ENCODE measurements around the gene TMEM40. TPM values are rescaled to one million over a fixed set of nuclear protein-coding genes. Genes with fewer than 3 reads are reported as not detected.
A peak's percentile ranks its signal among the peaks of the same experiment; 100 is the strongest.
"Not testable (repeated sequence)": the region's sequence is repeated elsewhere in the genome, so short reads cannot be mapped to it uniquely, and the experiment has no call there.

Gene TMEM40, protein sequence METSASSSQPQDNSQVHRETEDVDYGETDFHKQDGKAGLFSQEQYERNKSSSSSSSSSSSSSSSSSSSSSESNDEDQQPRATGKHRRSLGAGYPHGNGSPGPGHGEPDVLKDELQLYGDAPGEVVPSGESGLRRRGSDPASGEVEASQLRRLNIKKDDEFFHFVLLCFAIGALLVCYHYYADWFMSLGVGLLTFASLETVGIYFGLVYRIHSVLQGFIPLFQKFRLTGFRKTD
- total RNA-seq, result 1 to 10 TPM; 4.8 to 6.5 TPM
- long read RNA-seq, partial matches to known transcripts, result 0 of 1 reads
- long read RNA-seq, other reads (novel, unspliced or antisense), result 0 of 1 reads

DNA sequence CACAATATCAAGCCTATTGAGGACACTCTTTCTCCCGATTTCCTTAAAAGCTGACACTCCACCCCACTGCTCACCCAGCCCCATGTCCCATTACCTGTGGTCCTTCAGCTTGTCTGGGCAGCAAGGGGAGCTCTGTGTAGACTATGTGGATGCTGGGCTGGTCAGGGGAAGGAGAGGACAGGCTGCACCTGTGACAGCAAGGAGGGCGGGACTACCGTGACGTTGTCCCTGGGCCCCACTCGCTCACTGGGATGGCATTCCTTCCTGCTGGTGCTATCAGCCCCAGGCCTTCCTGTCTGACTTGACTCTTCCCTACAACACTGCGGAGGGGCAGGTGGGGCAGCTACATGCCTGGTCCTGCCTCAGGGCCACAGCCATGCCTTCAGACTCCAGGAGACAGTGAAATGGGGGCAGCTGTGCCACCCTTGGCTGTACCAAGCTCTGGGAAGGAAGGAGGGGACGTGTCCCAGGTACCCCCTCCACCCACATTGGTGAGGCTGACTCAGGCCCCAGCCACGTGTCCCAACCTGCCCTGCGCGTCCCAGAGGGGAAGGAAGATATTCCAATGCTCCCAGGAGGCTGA lies at the start of gene TMEM40:
Gene TMEM40 (minus strand): TSS at position 163 of the 583 bp plus-strand sequence. CDS start 9,427 bp downstream, outside the sequence.
- peak; percentile 23 to 31 for ATAC-seq
- DNase-seq, result no peak
- intact Hi-C loops (cut with DNase I), result no loop called here

DNA sequence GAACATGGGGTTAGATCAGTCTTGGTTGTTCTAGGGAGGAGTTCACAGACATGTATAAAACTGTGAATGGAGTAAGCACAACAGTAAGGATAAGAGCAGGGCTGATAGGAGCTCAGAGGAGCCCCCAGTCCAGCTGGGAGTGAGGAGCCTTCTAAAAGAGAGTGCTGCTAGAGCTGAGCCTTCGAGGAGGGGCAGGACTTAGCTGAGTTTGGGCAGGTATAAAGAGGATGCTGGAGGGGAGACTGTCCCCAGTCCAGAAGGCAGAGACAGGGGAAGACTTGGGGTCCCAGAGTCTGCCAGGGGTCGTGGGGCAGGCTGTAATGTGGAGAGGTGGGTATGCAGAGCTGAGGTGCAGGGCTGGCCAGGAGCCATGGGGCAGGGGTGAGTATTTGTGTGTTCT lies 49.5 kb upstream of the TMEM40 start:
- DNase-seq, result no peak
- intact Hi-C loops (cut with DNase I), result no loop called here
- no peak for ATAC-seq

DNA sequence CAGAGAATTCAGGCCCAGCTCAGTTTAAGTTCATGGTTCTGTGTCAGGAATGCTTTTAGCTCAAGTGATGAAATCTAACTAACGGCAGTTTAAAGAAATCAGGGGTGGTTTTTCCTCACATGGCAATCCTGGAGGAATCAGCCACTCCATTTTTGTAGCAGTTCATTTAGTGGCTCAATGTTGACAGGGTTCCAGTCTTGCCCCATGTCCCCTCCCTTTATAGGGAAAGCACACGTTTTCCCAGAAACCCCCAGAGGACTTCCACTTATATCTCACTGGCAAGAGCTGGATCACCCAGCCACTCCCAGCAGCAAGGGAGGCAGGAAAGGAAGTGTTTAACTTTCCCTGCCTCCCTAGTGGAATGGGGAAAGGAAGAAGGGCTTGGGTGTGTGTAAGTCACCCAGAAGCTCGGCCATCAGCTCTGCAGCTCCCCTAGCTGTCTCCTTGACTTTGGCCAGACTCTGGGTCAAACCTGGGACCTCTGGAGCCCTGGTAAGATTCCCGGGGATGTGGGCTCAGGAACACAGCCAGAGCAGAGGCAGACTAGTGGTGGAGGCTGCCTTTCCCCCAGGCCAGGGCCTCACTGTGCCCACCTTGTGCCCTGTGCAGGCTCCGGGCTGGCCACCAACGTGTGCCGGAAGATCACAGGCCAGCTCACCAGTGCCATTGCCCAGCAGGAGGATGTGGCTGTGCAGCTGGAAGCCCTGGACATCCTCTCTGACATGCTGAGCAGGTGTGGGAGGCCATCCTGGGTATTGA lies 48.7 kb upstream of the TMEM40 start:
- ATAC-seq (no peak), DNase-seq (no peak)

DNA sequence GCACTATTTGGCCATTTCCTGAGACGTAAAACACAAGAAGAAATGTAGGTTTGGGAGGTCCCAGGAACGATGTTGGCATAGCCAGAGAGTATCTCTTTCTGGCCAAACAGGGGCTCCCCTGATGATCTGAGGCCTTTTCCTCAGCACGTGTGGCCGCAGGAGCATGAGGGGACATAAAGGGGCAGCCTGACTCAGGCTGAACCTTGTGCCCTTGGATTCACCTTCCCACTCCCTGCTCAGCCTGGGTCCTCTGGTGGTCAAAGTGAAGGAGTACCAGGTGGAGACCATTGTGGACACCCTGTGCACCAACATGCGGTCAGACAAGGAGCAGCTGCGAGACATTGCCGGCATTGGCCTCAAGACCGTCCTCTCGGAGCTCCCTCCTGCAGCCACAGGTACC lies 48.0 kb upstream of the TMEM40 start:
- ATAC-seq (no peak), DNase-seq (no peak)
- intact Hi-C loops (cut with DNase I), result no loop called here

More for the DNA sequence above, 48.7 kb upstream of the TMEM40 start:
- intact Hi-C loops (cut with DNase I), result no loop called here

DNA sequence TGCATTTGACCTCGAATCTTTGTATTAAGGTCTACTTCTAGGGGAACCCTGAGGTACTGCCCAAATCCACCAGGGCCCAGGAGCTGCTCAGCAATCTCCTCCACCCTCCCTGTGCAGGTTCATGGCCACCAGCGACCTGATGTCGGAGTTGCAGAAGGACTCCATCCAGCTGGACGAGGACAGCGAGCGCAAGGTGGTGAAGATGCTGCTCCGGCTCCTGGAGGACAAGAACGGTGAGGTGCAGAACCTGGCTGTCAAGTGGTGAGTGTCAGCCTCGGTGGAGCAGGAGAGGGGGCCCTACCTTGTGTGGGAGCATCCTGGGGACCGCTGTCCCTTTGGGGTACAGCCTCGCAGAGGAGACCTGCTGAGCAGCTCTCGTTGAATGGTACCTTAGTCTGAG lies 44.3 kb upstream of the TMEM40 start:
- intact Hi-C loops (cut with DNase I), result no loop called here
- no peak for ATAC-seq

GRCh38 chr3:12799525-12800440 lies 40.7 kb upstream of the TMEM40 start:
- no peak for ATAC-seq
- no peak for DNase-seq
- intact Hi-C loops (cut with DNase I), result no loop called here

More for the DNA sequence above, 44.3 kb upstream of the TMEM40 start:
- DNase-seq, result no peak

DNA sequence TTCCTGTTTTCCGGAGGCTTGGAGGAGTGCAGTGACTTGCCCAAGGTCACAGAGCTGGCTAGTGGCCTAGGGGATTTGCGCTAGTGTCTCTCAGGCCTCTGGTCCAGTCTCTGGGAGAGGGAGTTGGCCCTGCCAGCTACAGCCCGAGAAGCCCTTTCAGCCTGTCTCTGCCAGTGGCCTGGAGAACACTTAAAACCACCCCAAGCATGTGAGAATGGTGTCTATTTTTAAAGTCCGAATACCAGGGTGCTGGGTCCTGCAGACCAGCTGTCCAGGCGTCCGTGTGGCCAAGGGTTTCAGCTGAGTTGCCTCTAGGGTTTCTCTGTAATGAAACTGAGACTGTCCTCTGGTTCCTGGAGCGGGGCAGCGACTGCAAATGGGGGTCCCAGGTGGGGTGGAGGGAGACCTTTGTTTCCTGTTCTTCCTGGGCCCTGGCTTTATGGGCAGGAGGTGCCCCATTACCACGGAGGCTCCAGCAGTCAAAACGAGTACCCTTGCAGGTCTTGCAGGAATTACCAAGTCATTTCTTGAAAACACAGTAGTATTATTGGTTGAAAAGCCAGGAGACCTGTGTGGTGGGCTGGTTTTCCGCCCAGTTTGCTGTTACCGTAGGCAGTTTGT lies 39.6 kb upstream of the TMEM40 start:
- DNase-seq (peak; percentile 55), ATAC-seq (peak; percentile 52 to 66)
- intact Hi-C loops (cut with DNase I), result no loop called here

- intact Hi-C loops (cut with DNase I), result no loop called here
- DNase-seq (no peak), ATAC-seq (no peak)
Measured at GRCh38 chr3:12797892-12798558, 39.0 kb upstream of the TMEM40 start.

GRCh38 chr3:12797124-12797891 lies 38.2 kb upstream of the TMEM40 start:
- intact Hi-C loops (cut with DNase I), result no loop called here
- DNase-seq, result no peak
- ATAC-seq, result peak; percentile 10 to 13

GRCh38 chr3:12796171-12797123 lies 37.4 kb upstream of the TMEM40 start, which contains the start of gene CAND2:
Gene CAND2 (plus strand): TSS chr3:12796680. CDS start chr3:12796721, 41 bp downstream.
- peak; percentile 83 for DNase-seq
- intact Hi-C loops (cut with DNase I), result no loop called here
- peak; percentile 93 to 94 for ATAC-seq

- ATAC-seq, result no peak
Measured at GRCh38 chr3:12793701-12794100, 34.6 kb upstream of the TMEM40 start.

DNA sequence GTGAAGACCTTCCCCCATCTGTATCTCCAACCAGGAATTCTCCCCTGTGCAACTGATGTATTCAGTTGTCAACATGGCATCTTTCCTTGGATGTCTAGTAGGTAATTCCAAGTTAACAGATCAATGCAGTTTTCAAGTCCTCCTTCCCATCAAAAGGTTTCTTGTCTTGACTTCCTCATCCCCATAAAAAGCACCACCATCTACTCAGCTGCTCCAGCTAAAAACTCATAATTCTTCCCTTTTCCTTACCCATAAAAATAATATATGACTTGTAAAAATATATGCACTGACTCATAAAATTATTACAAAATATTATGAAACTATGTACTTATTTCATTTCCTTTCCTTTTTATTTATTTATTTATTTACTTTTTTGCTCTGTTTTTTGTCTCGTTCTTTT lies 32.4 kb upstream of the TMEM40 start:
- intact Hi-C loops (cut with DNase I), result no loop called here
- DNase-seq (no peak), ATAC-seq (no peak)

More at GRCh38 chr3:12793701-12794100, 34.6 kb upstream of the TMEM40 start:
- DNase-seq, result no peak
- intact Hi-C loops (cut with DNase I), result no loop called here

DNA sequence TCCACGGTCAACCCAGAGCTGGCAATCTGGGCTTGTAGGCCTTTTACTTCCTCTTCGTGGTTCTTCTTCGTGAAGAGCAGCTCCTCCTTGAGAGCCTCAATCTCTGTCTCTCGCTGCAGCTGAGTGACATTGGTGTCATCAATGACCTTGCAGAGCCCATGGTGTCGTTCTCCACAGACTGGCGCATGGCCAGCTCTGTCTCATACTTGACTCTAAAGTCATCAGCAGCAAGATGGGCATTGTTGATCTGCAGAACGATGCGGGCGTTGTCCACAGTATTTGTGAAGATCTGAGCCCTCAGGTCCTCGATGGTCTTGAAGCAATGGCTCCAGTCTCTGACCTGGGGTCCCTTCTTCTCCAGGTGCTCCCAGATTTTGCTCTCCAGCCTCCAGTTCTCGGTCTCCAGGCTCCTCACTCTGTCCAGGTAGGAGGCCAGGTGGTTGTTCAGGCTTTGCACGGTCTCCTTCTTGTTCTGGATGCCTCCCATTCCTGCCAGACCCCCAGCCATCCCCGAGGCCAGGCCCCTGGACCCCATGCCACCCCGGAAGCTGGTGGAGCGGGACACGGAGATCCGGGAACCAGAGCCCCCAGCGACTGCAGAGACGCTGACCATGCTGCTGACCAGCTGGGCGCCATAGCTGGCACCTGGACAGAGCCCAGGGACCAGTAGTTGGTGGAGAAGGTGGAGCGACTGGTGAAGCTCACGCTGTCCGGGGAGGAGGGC lies 29.1 kb upstream of the TMEM40 start:
- intact Hi-C loops (cut with DNase I); ATAC-seq; DNase-seq: not testable (repeated sequence)

- ATAC-seq, result peak; percentile 66 to 76
- peak; percentile 52 for DNase-seq
- intact Hi-C loops (cut with DNase I), result not testable (repeated sequence)
Measured at GRCh38 chr3:12787346-12787745, 28.3 kb upstream of the TMEM40 start.

DNA sequence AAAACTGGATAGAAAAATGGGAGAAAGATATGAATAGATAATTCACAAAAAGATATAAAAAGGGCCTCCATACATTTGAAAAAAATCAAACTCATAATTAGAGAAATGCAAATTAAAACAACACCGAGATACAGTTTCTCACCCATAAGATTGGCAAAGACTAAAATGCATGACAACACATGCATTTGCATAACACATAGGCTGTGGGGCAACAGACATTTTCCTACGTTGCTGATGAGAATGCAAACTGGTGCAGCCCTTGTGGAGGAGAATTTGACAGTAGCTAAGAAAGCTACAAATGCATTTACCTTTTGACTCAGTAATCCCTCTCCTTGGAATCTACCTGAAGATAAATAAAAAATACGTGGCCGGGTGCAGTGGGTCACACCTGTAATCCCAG lies 26.0 kb upstream of the TMEM40 start:
- ATAC-seq (no peak), DNase-seq (no peak)
- intact Hi-C loops (cut with DNase I), result no loop called here
